ENCODE results near the gene KIF26B. TPM values are rescaled to one million over a fixed set of nuclear protein-coding genes. Genes with fewer than 3 reads are reported as not detected.

The KIF26B gene
- total and polyA plus RNA-seq, 10 of the 15 experiments (the other 5 are each of a cell fraction or from before 2014, with no cell fraction given) = 0.35 to 11.6 (median 2.2) TPM

GRCh38 chr1:245566134-245566533 is 411.3 kb downstream of the KIF26B start:
- BruUV-seq (replicated peaks) = no TSS peak
- intact Hi-C loops (cut with micrococcal nuclease; ENCODE audit: unreplicated experiment) = loop anchor here (10.0 kb wide), 1 partner anchor 439 kb away; no protein-coding TSS in a partner anchor
- ChIA-PET RAD21 (ENCODE audit: unreplicated experiment) (no interaction called here), CTCF (no interaction called here), POLR2A (no interaction called here), SMC1A (ENCODE audit: uncharacterized antibody, unreplicated experiment) (no interaction called here)
- ATAC-seq (no peak), FAIRE-seq (no peak), DNase-seq (ENCODE audit: low read depth, low spot score) (no peak)
- Histone ChIP-seq H3K27ac (ENCODE audit: control insufficient read depth, insufficient read depth) (no peak overlapping the region), H3K27me3 (replicated peaks in 1 of 2; ENCODE audit: control insufficient read depth in 2 of 2, insufficient read depth in 2 of 2, low read length in 1 of 2) (no peaks in the 10 kb centered on the region), H4K20me1 (ENCODE audit: control insufficient read depth, insufficient read depth) (no peaks in the 10 kb centered on the region), H3K9me3 (replicated peaks; ENCODE audit: control insufficient read depth, insufficient read depth, low read length) (no peaks in the 10 kb centered on the region), H3K36me3 (ENCODE audit: control insufficient read depth in 2 of 2, insufficient read depth in 2 of 2, low read length in 1 of 2) (no peaks in the 10 kb centered on the region), H3K79me2 (ENCODE audit: control insufficient read depth, insufficient read depth, low read length) (no peaks in the 10 kb centered on the region), H3K9ac (ENCODE audit: control insufficient read depth, insufficient read depth, low read length) (no peak overlapping the region), H3K4me2 (ENCODE audit: control insufficient read depth, insufficient read depth) (no peak overlapping the region), H3K4me3 (no peak overlapping the region), H2AFZ (ENCODE audit: control insufficient read depth, low read depth, low read length) (no peak overlapping the region), H3K4me1 (ENCODE audit: control insufficient read depth, insufficient read depth, low read length) (no peaks in the 10 kb centered on the region)
- WGBS (ENCODE audit: insufficient coverage, insufficient replicate concordance, low lambda C conversion rate, missing lambda C conversion rate) = 60% methylated on average over 2 of the region's 2 CpGs
- in situ Hi-C loops (cut with MboI) = no loop called here
- TF ChIP-seq, protein P1, sequence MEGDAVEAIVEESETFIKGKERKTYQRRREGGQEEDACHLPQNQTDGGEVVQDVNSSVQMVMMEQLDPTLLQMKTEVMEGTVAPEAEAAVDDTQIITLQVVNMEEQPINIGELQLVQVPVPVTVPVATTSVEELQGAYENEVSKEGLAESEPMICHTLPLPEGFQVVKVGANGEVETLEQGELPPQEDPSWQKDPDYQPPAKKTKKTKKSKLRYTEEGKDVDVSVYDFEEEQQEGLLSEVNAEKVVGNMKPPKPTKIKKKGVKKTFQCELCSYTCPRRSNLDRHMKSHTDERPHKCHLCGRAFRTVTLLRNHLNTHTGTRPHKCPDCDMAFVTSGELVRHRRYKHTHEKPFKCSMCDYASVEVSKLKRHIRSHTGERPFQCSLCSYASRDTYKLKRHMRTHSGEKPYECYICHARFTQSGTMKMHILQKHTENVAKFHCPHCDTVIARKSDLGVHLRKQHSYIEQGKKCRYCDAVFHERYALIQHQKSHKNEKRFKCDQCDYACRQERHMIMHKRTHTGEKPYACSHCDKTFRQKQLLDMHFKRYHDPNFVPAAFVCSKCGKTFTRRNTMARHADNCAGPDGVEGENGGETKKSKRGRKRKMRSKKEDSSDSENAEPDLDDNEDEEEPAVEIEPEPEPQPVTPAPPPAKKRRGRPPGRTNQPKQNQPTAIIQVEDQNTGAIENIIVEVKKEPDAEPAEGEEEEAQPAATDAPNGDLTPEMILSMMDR (IDR thresholded peaks at IDR 0.05 in 2 of 3, conservative IDR thresholded peaks at IDR 0.05 in 1 of 3; ENCODE audit: control insufficient read depth in 2 of 3, extremely low read depth in 1 of 3, insufficient read depth in 1 of 3, low read depth in 3 of 3, low read length in 3 of 3) = no peak
- TF ChIP-seq TARDBP (IDR thresholded peaks at IDR 0.05; ENCODE audit: borderline replicate concordance) (no peak), CHD2 (IDR thresholded peaks at IDR 0.05; ENCODE audit: borderline replicate concordance, low read depth, low read length) (no peak), SKIL (IDR thresholded peaks at IDR 0.05; ENCODE audit: low read depth, poor library complexity, severe bottlenecking) (no peak), CEBPB (IDR thresholded peaks at IDR 0.05; ENCODE audit: borderline replicate concordance in 1 of 2, low read depth in 2 of 2, low read length in 2 of 2) (no peak), MTA3 (IDR thresholded peaks at IDR 0.05; ENCODE audit: borderline replicate concordance, low read length) (no peak), SMAD5 (IDR thresholded peaks at IDR 0.05; ENCODE audit: low read depth) (no peak), HDAC2 (IDR thresholded peaks at IDR 0.05) (no peak), ZZZ3 (IDR thresholded peaks at IDR 0.05; ENCODE audit: control insufficient read depth, insufficient read length, low read depth) (no peak), HDGF (IDR thresholded peaks at IDR 0.05) (no peak), CBFB (IDR thresholded peaks at IDR 0.05; ENCODE audit: low read depth) (no peak), EED (IDR thresholded peaks at IDR 0.05; ENCODE audit: low read depth) (no peak), ZBTB4 (CRISPR knock-in tag; IDR thresholded peaks at IDR 0.05) (no peak), NKRF (conservative IDR thresholded peaks at IDR 0.05) (no peak)
- TF ChIP-seq, protein P2, sequence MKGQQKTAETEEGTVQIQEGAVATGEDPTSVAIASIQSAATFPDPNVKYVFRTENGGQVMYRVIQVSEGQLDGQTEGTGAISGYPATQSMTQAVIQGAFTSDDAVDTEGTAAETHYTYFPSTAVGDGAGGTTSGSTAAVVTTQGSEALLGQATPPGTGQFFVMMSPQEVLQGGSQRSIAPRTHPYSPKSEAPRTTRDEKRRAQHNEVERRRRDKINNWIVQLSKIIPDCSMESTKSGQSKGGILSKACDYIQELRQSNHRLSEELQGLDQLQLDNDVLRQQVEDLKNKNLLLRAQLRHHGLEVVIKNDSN (IDR thresholded peaks at IDR 0.05; ENCODE audit: borderline replicate concordance, extremely low read length, insufficient read depth, low read depth, low read length) = no peak
